Posterior cingulate gyrus (tissue), 11 donors: ENCODE results near the gene PLEKHM3.

Experiments
- DNase-seq, 10 donors: peaks; one replicate each; pipeline versions ENCODE4 v3.0.0 to v3.0.0-alpha.2; 2020 to 2021; ENCODE audit warnings: mixed read lengths in 3 of 10
- intact Hi-C: fragments of 100-400 bp; cut with DNase I; formaldehyde crosslinking; loops from one replicate; pipeline ENCODE4 v1.15.1; 2023

PLEKHM3 gene

DNA sequence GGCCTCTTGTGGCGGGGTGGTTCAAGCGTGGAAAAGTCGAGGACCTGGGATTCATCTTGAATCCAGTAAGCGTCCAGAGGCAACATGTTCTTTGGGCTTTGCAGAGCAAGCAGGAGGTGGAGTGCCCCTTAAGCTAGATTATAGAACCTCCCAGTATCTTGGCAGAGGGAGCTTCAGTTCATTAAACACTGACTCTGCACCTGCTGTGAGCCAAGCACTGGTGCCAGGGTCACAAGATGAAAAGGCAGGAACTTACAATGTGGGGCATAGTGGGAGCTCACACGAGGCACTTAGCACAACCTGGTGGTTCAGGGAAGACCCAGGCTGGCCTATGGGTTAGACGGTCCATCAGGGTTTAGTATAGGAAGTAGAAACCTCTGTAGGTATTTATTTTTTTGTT, 248.2 kb downstream of the PLEKHM3 start:
- no peak for DNase-seq
- intact Hi-C loops: no loop called here

GRCh38 chr2:207775473-207775872, 249.9 kb downstream of the PLEKHM3 start:
- no peak for DNase-seq
- intact Hi-C loops: no loop called here

- no peak for DNase-seq
- intact Hi-C loops: no loop called here
Observed at GRCh38 chr2:207772844-207773205, 252.5 kb downstream of the PLEKHM3 start.

- peak in 1 of 10 donors; percentile 88 for DNase-seq
- intact Hi-C loops: no loop called here
Observed at GRCh38 chr2:207772081-207772843, 253.1 kb downstream of the PLEKHM3 start.

- DNase-seq: no peak
- intact Hi-C loops: no loop called here
Observed at GRCh38 chr2:207771421-207771820, 253.9 kb downstream of the PLEKHM3 start.
